GM23248 (cell line): ENCODE results near the gene GASK1A.

Experiments
- EZH2 ChIP-seq: fragments of 200-600 bp; sonication (generic); IDR thresholded peaks from 2 replicates; pipeline ENCODE4 v1.6.1; 2018; ENCODE audit warnings: antibody characterized with exemption, mild to moderate bottlenecking; ENCODE audit not compliant: insufficient read depth, poor library complexity, severe bottlenecking
- EZH2phosphoT487 ChIP-seq: fragments of 200-600 bp; sonication (generic); IDR thresholded peaks from 2 replicates; pipeline ENCODE4 v1.6.1; 2018; ENCODE audit warnings: antibody characterized with exemption, moderate library complexity, mild to moderate bottlenecking, low read depth; ENCODE audit not compliant: insufficient read depth

- TF ChIP-seq EZH2phosphoT487 (0 out of 2 replicates have a peak, but pooled peaks have one; percentile 21), EZH2 (peak; percentile 77)
Observed at GRCh38 chr3:42979044-42979972, at the start of gene GASK1A.
